Colonic mucosa (tissue), 4 donors: ENCODE measurements around the gene DES. TPM values are rescaled to one million over a fixed set of nuclear protein-coding genes. Genes with fewer than 3 reads are reported as not detected.
"Not testable (repeated sequence)": the region's sequence is repeated elsewhere in the genome, so short reads cannot be mapped to it uniquely, and the experiment has no call there.

Experiments
- DNase-seq: peaks from one replicate; pipeline ENCODE4 v3.0.0-alpha.2; 2020
- H3K27ac ChIP-seq: fragments of 200-600 bp; one replicate; pipeline ENCODE4 v1.8.0; 2021
- H3K27me3 ChIP-seq: fragments of 200-600 bp; one replicate; pipeline ENCODE4 v1.8.0; 2021
- H3K36me3 ChIP-seq: fragments of 200-600 bp; one replicate; pipeline ENCODE4 v1.8.0; 2021
- H3K4me1 ChIP-seq: fragments of 200-600 bp; one replicate; pipeline ENCODE4 v1.8.0; 2021; ENCODE audit warnings: mild to moderate bottlenecking
- H3K4me3 ChIP-seq: fragments of 200-600 bp; one replicate; pipeline ENCODE4 v1.8.0; 2021
- H3K9ac ChIP-seq, 2 donors: one replicate each; pipeline ENCODE4 v1.7.0; 2013; ENCODE audit warnings: control low read depth in 2 of 2, low read depth in 2 of 2, low read length in 2 of 2
- H3K9me3 ChIP-seq: fragments of 200-600 bp; one replicate; pipeline ENCODE4 v1.8.0; 2021
- CTCF ChIP-seq: fragments of 200-600 bp; IDR thresholded peaks from one replicate; pipeline ENCODE4 v1.8.0; 2022; ENCODE audit warnings: antibody characterized with exemption, mild to moderate bottlenecking
- intact Hi-C: fragments of 100-400 bp; cut with DNase I; formaldehyde crosslinking; loops from one replicate; pipeline ENCODE4 v1.14.1; 2022
- total RNA-seq, 2 donors: library from RNA; stranded (reverse); fragmentation: NEBNext Ultra II Directional in 1 of 2; extraction: Animal tissue kit (Norgen Biotek cat#: 25700) in 1 of 2; gene quantifications; one replicate each; pipeline ENCODE4 v1.2.1, GENCODE V29; 2021
- donor health status: healthy.
- donor health status: DM: no; HTN: no; CAD: no.
- donor health status: DM: no; HTN: no; CAD: no.

The DES gene
- total RNA-seq, 2 donors from 2014 or later: 24.0 to 917 TPM

GRCh38 chr2:219387306-219388120, 30.7 kb upstream of the DES start, which contains the start of gene DNPEP:
TSS of gene DNPEP (minus strand) at chr2:219387912. CDS start at chr2:219387794, 118 bp downstream.
- Histone ChIP-seq H3K9me3 (no peaks in the 10 kb centered on the region), H3K27ac (peak within 1 kb of the TSS; percentile 95), H3K27me3 (no peaks in the 10 kb centered on the region), H3K4me1 (peaks cover 8% of the 10 kb centered on the region), H3K9ac (peak within 1 kb of the TSS; percentile 46 to 78), H3K4me3 (peak within 1 kb of the TSS; percentile 81), H3K36me3 (peaks cover 8% of the 10 kb centered on the region)
- DNase-seq: peak; percentile 97
- no peak for TF ChIP-seq CTCF
- intact Hi-C loops: no loop called here

GRCh38 chr2:219388121-219388906, 29.9 kb upstream of the DES start:
- Histone ChIP-seq H3K9ac (peak overlapping the region; percentile 19 to 77), H3K4me3 (peak overlapping the region; percentile 20), H3K9me3 (no peaks in the 10 kb centered on the region), H3K27me3 (no peaks in the 10 kb centered on the region), H3K4me1 (peaks cover 8% of the 10 kb centered on the region), H3K27ac (peak overlapping the region; percentile 78), H3K36me3 (peaks cover 8% of the 10 kb centered on the region)
- intact Hi-C loops: no loop called here
- peak; percentile 59 for TF ChIP-seq CTCF
- DNase-seq: peak; percentile 99

GRCh38 chr2:219388907-219389156, 29.3 kb upstream of the DES start:
- no peaks in the 10 kb centered on the region for H3K9me3 ChIP-seq
- no peaks in the 10 kb centered on the region for H3K27me3 ChIP-seq
- TF ChIP-seq CTCF: no peak
- peaks cover 8% of the 10 kb centered on the region for H3K36me3 ChIP-seq
- peak overlapping the region; percentile 20 for H3K4me3 ChIP-seq
- peak overlapping the region; percentile 19 to 77 for H3K9ac ChIP-seq
- peak overlapping the region; percentile 78 for H3K27ac ChIP-seq
- DNase-seq: no peak
- H3K4me1 ChIP-seq: peaks cover 8% of the 10 kb centered on the region
- intact Hi-C loops: no loop called here

GRCh38 chr2:219392754-219393153, 25.4 kb upstream of the DES start:
- H3K4me3 ChIP-seq: no peak overlapping the region
- DNase-seq: no peak
- no peak overlapping the region for H3K9ac ChIP-seq
- H3K4me1 ChIP-seq: no peaks in the 10 kb centered on the region
- no peak for TF ChIP-seq CTCF
- H3K9me3 ChIP-seq: no peaks in the 10 kb centered on the region
- H3K27me3 ChIP-seq: no peaks in the 10 kb centered on the region
- H3K27ac ChIP-seq: no peak overlapping the region
- intact Hi-C loops: no loop called here
- H3K36me3 ChIP-seq: no peaks in the 10 kb centered on the region

- intact Hi-C loops, H3K9me3 ChIP-seq: not testable (repeated sequence)
Observed at GRCh38 chr2:219395056-219395455, 23.1 kb upstream of the DES start.

GRCh38 chr2:219395609-219396008, 22.6 kb upstream of the DES start:
- no peak for TF ChIP-seq CTCF
- DNase-seq: no peak
- H3K36me3 ChIP-seq: no peaks in the 10 kb centered on the region
- H3K9ac ChIP-seq: no peak overlapping the region
- peaks cover 11% of the 10 kb centered on the region for H3K4me1 ChIP-seq
- H3K27ac ChIP-seq: no peak overlapping the region
- no peaks in the 10 kb centered on the region for H3K9me3 ChIP-seq
- no peaks in the 10 kb centered on the region for H3K27me3 ChIP-seq
- intact Hi-C loops: no loop called here
- no peak overlapping the region for H3K4me3 ChIP-seq

More at GRCh38 chr2:219395056-219395455, 23.1 kb upstream of the DES start:
- H3K27ac ChIP-seq, H3K36me3 ChIP-seq, DNase-seq, H3K9ac ChIP-seq, H3K27me3 ChIP-seq, H3K4me3 ChIP-seq: not testable (repeated sequence)
- peaks cover 11% of the 10 kb centered on the region for H3K4me1 ChIP-seq
